Activated CD4-positive, alpha-beta T cell treated with anti-CD3 and anti-CD28 coated beads for 36 hours (primary cell): ENCODE measurements around the gene EIF2AK2. TPM values are rescaled to one million over a fixed set of nuclear protein-coding genes. Genes with fewer than 3 reads are reported as not detected.

ENCODE experiments used
- ATAC-seq: fragments of 200-7000 bp; cut with Tn5 transposase; one replicate; pipeline ENCODE4 v1.10.0; 2021; ENCODE audit warnings: mild to moderate bottlenecking, moderate library complexity
- CTCF ChIA-PET: fragments of 350-600 bp; sonication (Branson Sonifier 250); formaldehyde crosslinking; loops from one replicate; lab custom pipeline; 2021; ENCODE audit warnings: antibody characterized with exemption; lab: Charles Lee
- POLR2A ChIA-PET: fragments of 350-600 bp; sonication (Branson Sonifier 250); formaldehyde crosslinking; loops from one replicate; lab custom pipeline; 2021; ENCODE audit warnings: antibody characterized with exemption, inconsistent platforms; lab: Charles Lee
- DNase-seq: peaks from one replicate; pipeline ENCODE4 v3.0.0-alpha.2; 2020
- H3K27ac Mint-ChIP-seq: one replicate; pipeline ENCODE4 v1.8.0; 2021; ENCODE audit warnings: mixed read lengths
- H3K27me3 Mint-ChIP-seq: one replicate; pipeline ENCODE4 v1.8.0; 2021; ENCODE audit warnings: mixed read lengths
- H3K36me3 Mint-ChIP-seq: one replicate; pipeline ENCODE4 v1.8.0; 2021; ENCODE audit warnings: low read depth, mixed read lengths
- H3K4me1 Mint-ChIP-seq: one replicate; pipeline ENCODE4 v1.8.0; 2021; ENCODE audit warnings: mixed read lengths
- H3K4me3 Mint-ChIP-seq: one replicate; pipeline ENCODE4 v1.8.0; 2021; ENCODE audit warnings: mild to moderate bottlenecking, moderate library complexity, mixed read lengths
- H3K9me3 Mint-ChIP-seq: one replicate; pipeline ENCODE4 v1.8.0; 2021; ENCODE audit warnings: low read depth, mixed read lengths
- intact Hi-C, 2 experiments: fragments of 100-400 bp; cut with DNase I in 1 of 2; cut with micrococcal nuclease in 1 of 2; formaldehyde crosslinking; loops; one replicate each; pipeline versions ENCODE4 v1.14.2 to v1.15.1; 2022 to 2024; cut with DNase I, micrococcal nuclease
- total RNA-seq, 2 experiments: library from RNA; stranded (reverse); gene quantifications; one replicate each; pipeline ENCODE4 v1.2.3, GENCODE V29; 2021

EIF2AK2 gene
- total RNA-seq, 2 experiments from 2014 or later = 66.4 to 70.6 TPM

DNA sequence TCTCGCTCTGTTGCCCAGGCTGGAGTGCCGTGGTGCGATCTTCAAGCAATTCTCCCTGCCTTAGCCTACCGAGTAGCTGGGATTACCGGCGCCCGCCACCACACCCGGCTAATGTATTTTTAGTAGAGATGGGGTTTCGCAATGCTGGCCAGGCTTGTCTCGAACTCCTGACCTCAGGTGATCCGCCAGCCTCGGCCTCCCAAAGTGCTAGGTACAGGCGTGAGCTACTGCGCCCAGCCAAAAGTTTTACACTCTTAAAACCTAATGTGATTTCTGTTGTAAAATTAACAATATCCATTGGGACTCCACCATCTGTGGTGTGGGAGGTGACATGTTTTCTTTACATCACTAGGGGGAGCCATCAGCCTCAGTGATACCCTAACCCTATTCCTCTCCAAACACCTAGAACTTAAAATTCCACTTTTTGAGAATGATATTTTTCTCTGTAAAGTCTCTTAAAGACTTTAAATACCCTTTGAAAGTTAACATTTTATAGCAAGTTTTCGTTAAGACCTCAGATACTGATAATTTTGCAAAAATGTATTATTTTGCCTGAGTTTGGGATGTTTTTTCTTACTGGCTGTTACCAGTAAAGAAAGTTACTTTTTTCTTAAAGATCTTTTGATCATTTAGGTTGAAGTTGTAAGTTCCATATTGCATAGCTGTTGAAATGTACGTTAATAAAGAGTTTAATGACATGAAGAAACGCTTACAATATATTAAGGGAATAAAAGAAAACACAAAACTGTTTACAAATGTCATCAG is 11.6 kb upstream of the EIF2AK2 start:
- ATAC-seq (peak; percentile 87), DNase-seq (peak; percentile 45)
- Mint-ChIP-seq H3K9me3 (peaks cover 10% of the 10 kb centered on the region), H3K36me3 (peaks cover 7% of the 10 kb centered on the region), H3K27me3 (no peaks in the 10 kb centered on the region), H3K4me3 (no peak overlapping the region), H3K4me1 (no peaks in the 10 kb centered on the region), H3K27ac (no peak overlapping the region)
- intact Hi-C loops = loop anchor here (1.0 to 10.0 kb wide), 8 partner anchors 28 to 724 kb away; partner anchors contain the start of genes CEBPZ (in 1 of the 2), CEBPZOS (in 1 of the 2) and NDUFAF7 (in 1 of the 2)
- ChIA-PET CTCF (interaction anchor here (0.6 to 2.7 kb wide), 17 partner anchors 9 to 1106 kb away, joined by 3 to 18 read pairs (median 4); partner anchors contain the start of genes CEBPZOS and EIF2AK2), POLR2A (no interaction called here)

DNA sequence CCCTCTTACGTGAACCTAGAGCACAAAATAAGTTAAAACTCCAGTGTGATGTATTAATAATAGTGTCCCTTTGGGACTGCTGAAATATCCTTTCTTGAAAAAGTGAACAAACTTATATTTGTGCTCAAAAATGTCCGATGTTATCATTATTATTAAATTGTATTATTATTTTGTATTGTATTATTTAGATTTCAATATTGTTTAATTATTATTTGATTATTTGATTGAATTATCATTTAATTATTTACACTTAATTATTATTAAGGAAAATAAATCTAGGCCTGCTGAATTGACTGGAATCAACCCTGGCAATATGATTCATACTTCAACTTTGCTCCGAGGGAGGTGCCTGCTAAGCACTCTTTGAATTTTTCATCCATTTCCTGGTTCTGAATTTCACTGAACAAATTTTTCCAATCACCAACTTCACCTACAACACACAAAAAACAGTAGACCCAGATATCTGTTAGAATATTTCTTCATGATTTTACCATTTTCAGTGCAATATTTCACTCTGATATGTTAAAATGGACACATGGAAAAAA is 10.9 kb upstream of the EIF2AK2 start:
- intact Hi-C loops = loop anchor here (1.0 to 10.0 kb wide), 8 partner anchors 29 to 725 kb away; partner anchors contain the start of genes CEBPZ (in 1 of the 2), CEBPZOS (in 1 of the 2) and NDUFAF7 (in 1 of the 2)
- peaks cover 10% of the 10 kb centered on the region for H3K9me3 Mint-ChIP-seq
- DNase-seq (no peak), ATAC-seq (no peak)
- no peak overlapping the region for H3K4me3 Mint-ChIP-seq
- ChIA-PET POLR2A (no interaction called here), CTCF (interaction anchor here (0.6 to 2.7 kb wide), 10 partner anchors 8 to 709 kb away, joined by 3 to 18 read pairs (median 4); partner anchors contain the start of gene EIF2AK2)
- no peak overlapping the region for H3K27ac Mint-ChIP-seq
- no peaks in the 10 kb centered on the region for H3K4me1 Mint-ChIP-seq
- H3K27me3 Mint-ChIP-seq = no peaks in the 10 kb centered on the region
- peaks cover 7% of the 10 kb centered on the region for H3K36me3 Mint-ChIP-seq

DNA sequence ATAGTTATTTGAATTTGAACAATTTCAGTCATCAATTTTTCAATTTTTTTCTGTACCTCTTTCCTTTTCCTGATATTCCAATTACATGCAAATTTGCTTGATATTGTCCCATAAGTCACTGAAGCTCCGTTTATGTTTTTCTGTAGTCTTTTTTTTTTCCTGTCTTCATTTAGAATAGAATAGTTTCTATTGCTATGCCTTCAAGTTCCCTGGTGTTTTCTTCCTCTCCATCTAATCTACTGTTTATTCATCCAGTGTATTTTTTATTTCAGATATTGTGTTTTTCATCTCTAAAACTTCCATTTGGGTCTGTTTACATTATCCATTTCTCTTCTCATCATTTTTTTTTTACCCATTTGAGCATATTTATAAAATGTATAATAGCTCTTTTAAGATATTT is 8.0 kb upstream of the EIF2AK2 start:
- Mint-ChIP-seq H3K27ac (no peak overlapping the region), H3K4me3 (no peak overlapping the region), H3K36me3 (peaks cover 7% of the 10 kb centered on the region), H3K27me3 (no peaks in the 10 kb centered on the region), H3K9me3 (peaks cover 10% of the 10 kb centered on the region), H3K4me1 (no peaks in the 10 kb centered on the region)
- DNase-seq (no peak), ATAC-seq (no peak)
- intact Hi-C loops = loop anchor here (5.0 to 10.0 kb wide), 3 partner anchors 668 to 728 kb away; no protein-coding TSS in a partner anchor
- CTCF ChIA-PET = interaction anchor here (0.7 kb wide), 1 partner anchor 32 kb away, joined by 5 read pairs; no protein-coding TSS in a partner anchor
- POLR2A ChIA-PET = no interaction called here

DNA sequence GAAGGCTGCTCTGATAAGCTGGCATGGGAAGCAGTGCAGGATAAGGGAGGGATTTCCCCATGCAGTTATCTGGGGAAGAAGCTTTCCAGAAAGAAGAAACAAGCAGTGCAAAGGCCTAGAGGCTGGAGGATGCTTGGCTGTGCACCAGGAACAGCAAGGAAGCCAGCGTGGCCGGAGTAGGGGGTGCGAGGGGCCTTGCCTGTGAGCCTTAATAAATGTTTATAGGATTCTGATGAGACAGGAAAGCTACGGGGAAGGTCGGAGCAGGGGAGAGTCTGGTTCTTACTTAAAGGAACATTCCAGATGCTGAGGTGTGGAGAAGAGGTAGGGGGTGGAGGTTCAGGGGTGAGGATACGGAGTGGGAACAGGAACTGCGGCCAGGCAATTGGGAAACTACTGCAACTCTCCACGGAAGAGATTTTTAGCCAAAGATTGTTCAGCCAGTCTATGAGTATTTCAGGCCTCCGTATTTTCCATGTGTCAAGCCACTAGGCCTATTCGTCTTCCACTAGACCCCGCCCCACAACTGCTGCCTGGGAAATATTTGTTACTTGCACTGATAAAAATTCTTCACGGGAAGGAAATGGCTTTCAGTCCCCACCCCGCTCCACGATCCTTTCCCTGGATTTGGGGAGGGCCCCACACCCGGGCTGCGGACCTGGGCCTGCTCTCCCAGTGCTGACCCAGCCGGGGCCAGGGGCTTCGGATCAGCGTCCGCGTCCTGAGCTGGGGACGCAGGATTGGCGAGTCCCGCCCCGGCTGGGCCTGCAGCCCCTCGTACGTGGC is 516 bp downstream of the EIF2AK2 start:
- peak; percentile 48 for DNase-seq
- Mint-ChIP-seq H3K4me3 (peak overlapping the region; percentile 85), H3K27me3 (no peaks in the 10 kb centered on the region), H3K9me3 (no peaks in the 10 kb centered on the region), H3K4me1 (peaks cover 43% of the 10 kb centered on the region), H3K27ac (peak overlapping the region; percentile 89), H3K36me3 (peaks cover 32% of the 10 kb centered on the region)
- CTCF ChIA-PET = interaction anchor here (0.8 to 2.7 kb wide), 2 partner anchors 12 kb away, joined by 4 to 17 read pairs; no protein-coding TSS in a partner anchor
- peak; percentile 38 for ATAC-seq
- intact Hi-C loops = loop anchor here in 1 of 2 experiments (2.0 to 5.0 kb wide), 2 partner anchors 189 to 716 kb away; partner anchors contain the start of gene STRN
- POLR2A ChIA-PET = interaction anchor here (0.6 to 1.0 kb wide), 2 partner anchors 167 to 748 kb away, joined by 4 read pairs; no protein-coding TSS in a partner anchor

DNA sequence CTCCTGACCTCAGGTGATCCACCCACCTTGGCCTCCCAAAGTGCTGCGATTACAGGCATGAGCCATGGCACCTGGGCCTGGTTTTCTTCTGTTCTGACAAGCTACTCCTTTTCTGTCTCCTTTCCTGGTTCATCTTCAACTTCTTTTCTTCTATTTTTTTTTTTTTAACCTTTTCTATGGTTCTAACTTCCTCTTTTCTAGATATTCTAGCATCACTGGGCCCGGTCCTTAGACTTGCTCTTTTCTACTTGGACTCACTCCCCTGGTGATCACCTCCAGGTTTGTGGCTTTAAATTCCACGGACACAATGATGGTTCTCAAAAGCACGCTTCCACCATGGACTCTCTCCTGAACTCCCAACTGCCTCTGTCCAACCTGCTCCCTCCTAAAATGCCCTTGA is 2.0 kb downstream of the EIF2AK2 start:
- no peak for ATAC-seq
- peaks cover 32% of the 10 kb centered on the region for H3K36me3 Mint-ChIP-seq

DNA sequence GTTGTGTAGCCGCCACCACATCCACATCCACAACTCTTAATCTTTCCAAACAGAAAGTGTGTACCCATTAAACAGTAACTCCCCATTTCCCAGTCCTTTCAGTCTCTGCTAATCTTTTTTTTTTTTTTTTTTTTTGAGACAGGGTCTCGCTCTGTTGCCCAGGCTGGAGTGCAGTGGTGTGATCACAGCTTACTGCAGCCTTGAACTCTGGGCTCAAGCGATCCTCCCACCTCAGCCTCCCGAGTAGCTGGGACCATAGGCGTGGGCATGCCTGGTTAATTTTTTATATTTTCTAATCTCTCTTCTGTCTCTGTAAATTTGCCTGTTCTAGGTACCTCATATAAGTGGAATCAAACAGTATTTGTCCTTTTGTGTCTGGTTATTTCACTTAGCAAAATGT is 3.6 kb downstream of the EIF2AK2 start:
- Mint-ChIP-seq H3K4me1 (peaks cover 56% of the 10 kb centered on the region), H3K9me3 (no peaks in the 10 kb centered on the region), H3K36me3 (peaks cover 41% of the 10 kb centered on the region), H3K27ac (no peak overlapping the region), H3K27me3 (no peaks in the 10 kb centered on the region), H3K4me3 (no peak overlapping the region)
- POLR2A ChIA-PET = no interaction called here
- intact Hi-C loops = no loop called here
- CTCF ChIA-PET = no interaction called here
- no peak for DNase-seq
- ATAC-seq = no peak

More for the DNA sequence above, 2.0 kb downstream of the EIF2AK2 start:
- no peaks in the 10 kb centered on the region for H3K9me3 Mint-ChIP-seq
- DNase-seq = no peak
- CTCF ChIA-PET = no interaction called here
- intact Hi-C loops = loop anchor here in 1 of 2 experiments (5.0 kb wide), 1 partner anchor 718 kb away; no protein-coding TSS in a partner anchor
- peaks cover 56% of the 10 kb centered on the region for H3K4me1 Mint-ChIP-seq
- H3K4me3 Mint-ChIP-seq = no peak overlapping the region
- POLR2A ChIA-PET = interaction anchor here (0.6 kb wide), 1 partner anchor 107 kb away, joined by 6 read pairs; no protein-coding TSS in a partner anchor
- H3K27me3 Mint-ChIP-seq = no peaks in the 10 kb centered on the region
- H3K27ac Mint-ChIP-seq = peak overlapping the region; percentile 89

DNA sequence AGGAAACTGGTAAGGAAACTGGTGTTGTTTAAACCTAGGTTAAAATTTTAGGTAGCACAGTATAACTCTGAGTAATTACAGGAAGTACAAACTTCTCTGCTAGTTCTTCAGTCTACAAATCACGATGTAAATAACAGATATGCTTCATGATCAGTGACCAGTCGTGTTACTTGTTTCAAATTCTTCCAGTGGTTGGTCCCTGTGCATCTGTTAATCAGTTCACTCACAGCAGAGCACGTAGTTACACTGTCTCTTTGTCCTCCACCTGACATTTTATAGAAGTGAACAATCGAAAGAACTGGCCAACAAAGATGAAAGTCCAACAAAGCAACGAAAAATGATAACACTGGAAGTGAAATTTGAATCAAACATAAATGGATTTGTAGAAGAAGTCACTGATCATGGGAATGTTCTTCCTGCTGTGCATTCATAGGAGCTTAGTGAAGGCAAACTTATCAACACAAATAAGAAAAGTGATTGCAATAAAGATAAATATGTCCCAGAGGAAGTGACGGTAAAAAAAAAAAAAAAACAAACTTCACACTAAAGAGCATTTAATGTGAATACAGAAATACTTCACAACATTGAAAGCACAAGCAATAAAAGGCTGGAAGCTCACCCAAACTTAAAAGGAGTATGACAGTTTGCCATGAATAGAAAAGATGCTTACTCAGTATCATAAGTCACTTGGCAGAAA is 7.0 kb downstream of the EIF2AK2 start:
- POLR2A ChIA-PET = no interaction called here
- CTCF ChIA-PET = no interaction called here
- Mint-ChIP-seq H3K9me3 (no peaks in the 10 kb centered on the region), H3K36me3 (peaks cover 45% of the 10 kb centered on the region), H3K4me3 (no peak overlapping the region), H3K27me3 (no peaks in the 10 kb centered on the region), H3K4me1 (peaks cover 35% of the 10 kb centered on the region), H3K27ac (peak overlapping the region; percentile 44)
- intact Hi-C loops = no loop called here
- DNase-seq (no peak), ATAC-seq (peak; percentile 86)

DNA sequence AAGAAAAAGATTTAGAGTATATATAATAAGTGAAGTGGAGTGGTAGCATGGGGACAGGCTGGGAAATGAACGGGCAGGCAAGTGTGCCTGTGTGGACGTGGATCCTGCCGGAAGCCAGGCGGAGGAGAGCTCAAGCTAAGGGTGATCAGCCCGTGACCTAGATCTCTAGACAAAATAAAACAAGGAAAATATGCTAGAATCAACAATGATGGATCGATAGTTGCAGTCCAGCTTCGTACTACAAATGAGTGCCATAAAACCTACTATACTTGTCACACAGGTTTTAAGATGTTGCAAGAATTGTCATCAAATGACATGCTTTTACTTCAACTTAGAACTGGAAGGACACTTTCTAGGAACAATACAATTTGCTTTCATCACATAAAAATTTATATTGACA is 8.5 kb downstream of the EIF2AK2 start:
- no peaks in the 10 kb centered on the region for H3K27me3 Mint-ChIP-seq
- no peak for DNase-seq
- intact Hi-C loops = no loop called here
- CTCF ChIA-PET = no interaction called here
- no peak for ATAC-seq
- H3K9me3 Mint-ChIP-seq = no peaks in the 10 kb centered on the region
- H3K27ac Mint-ChIP-seq = no peak overlapping the region
- H3K4me3 Mint-ChIP-seq = no peak overlapping the region
- POLR2A ChIA-PET = no interaction called here
- H3K36me3 Mint-ChIP-seq = peaks cover 34% of the 10 kb centered on the region
- peaks cover 25% of the 10 kb centered on the region for H3K4me1 Mint-ChIP-seq

DNA sequence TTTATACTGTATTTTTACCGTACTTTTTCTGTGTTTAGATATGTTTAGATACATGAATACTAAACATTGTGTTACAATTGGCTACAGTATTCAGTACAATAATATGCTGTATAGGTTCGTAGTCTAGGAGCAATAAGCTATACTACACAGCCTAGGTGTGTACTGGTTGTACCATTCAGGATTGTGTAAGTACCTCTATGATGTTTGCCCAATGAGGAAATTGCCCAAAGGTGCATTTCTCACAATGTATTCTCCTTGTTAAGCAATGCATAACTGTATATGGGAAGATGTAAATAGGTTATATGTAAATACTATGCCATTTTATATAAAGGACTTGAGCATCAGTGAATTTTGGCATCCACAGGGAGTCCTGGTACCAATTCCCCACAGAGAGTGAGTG is 10.7 kb downstream of the EIF2AK2 start:
- ChIA-PET POLR2A (no interaction called here), CTCF (no interaction called here)
- no peak for ATAC-seq
- H3K4me1 Mint-ChIP-seq = peaks cover 14% of the 10 kb centered on the region
- no peaks in the 10 kb centered on the region for H3K27me3 Mint-ChIP-seq
- no peak overlapping the region for H3K4me3 Mint-ChIP-seq
- peaks cover 31% of the 10 kb centered on the region for H3K36me3 Mint-ChIP-seq
- H3K9me3 Mint-ChIP-seq = no peaks in the 10 kb centered on the region
- intact Hi-C loops = no loop called here
- H3K27ac Mint-ChIP-seq = no peak overlapping the region
- DNase-seq = no peak

DNA sequence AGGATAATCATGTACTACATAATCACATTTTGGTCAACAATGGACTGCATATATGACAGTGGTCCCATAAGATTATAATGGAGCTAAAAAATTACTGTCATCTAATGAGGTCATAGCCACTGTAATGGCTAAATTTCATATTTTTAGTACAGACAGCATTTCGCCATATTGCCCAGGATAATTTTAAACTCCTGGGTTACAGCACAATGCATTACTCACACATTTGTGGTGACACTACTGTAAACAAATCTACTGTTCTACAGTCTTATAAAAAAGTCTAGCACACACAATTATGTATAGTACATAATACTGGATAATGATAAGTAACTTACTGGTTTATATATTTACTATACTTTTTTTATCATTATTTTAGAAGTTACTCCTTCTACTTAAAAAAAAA is 12.8 kb downstream of the EIF2AK2 start:
- H3K27me3 Mint-ChIP-seq = no peaks in the 10 kb centered on the region
- H3K4me3 Mint-ChIP-seq = no peak overlapping the region
- no peak overlapping the region for H3K27ac Mint-ChIP-seq
- H3K9me3 Mint-ChIP-seq = no peaks in the 10 kb centered on the region
- CTCF ChIA-PET = no interaction called here
- no peak for ATAC-seq
- H3K4me1 Mint-ChIP-seq = peaks cover 4% of the 10 kb centered on the region
- intact Hi-C loops = no loop called here
- no peak for DNase-seq
- H3K36me3 Mint-ChIP-seq = peaks cover 43% of the 10 kb centered on the region
- POLR2A ChIA-PET = no interaction called here
